NCI-H187 treated with DMSO at 0.1 percent for 48 hours (cell line): Measurements from ENCODE around the gene HLA-A.

Experiments
- DNase-seq: peaks from one replicate; lab custom pipeline; 2025; lab: John Stamatoyannopoulos, UW

The HLA-A gene

DNA sequence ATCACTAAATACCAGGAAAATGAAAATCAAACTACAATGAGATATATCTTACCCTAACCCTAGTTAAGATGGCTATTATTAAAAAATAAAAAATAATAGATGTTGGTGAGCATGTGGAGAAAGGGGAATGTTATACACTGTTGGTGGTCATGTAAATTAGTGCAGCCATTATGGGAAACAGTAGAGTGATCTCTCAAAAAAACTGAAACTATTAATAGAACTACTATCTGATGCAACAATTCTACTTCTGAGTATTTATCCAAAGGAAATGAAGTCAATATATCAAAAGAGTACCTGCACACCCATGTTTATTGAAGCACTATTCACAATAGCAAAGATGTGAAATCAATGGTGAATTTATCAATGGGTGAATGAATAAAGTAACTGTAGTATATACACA is 48.6 kb downstream of the HLA-A start:
- no peak for DNase-seq

GRCh38 chr6:29992807-29993206 is 50.5 kb downstream of the HLA-A start:
- DNase-seq: no peak

- no peak for DNase-seq
Measured at GRCh38 chr6:29994826-29995225, 52.5 kb downstream of the HLA-A start.

DNA sequence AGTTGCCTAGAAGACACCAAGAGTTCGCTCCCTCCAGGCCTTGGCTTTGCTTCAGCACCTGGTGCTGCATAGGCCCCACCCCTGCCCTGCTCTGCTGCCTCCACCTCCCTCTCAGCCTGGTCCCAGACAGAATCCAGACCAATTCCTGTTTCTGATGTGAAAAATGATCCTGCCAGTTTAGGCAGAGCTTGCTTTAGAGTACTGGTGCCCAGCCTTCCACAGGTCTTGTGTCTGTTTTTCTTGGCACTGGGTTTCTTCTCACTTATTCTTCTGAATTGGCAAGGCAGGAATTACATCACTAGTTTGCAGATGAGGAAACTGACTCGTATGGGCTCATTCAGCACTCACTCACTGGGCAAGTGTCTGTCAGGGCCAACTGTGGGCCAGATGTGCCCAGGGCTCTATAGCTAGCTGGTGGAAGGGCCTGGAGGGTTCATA is 53.0 kb downstream of the HLA-A start:
- no peak for DNase-seq
